ENCODE data around the gene ARID1B. TPM values are rescaled to one million over a fixed set of nuclear protein-coding genes. Genes with fewer than 3 reads are reported as not detected.

The ARID1B gene
- total and polyA plus RNA-seq, 12 donors = 13.3 to 85.6 (median 50.9) TPM

DNA sequence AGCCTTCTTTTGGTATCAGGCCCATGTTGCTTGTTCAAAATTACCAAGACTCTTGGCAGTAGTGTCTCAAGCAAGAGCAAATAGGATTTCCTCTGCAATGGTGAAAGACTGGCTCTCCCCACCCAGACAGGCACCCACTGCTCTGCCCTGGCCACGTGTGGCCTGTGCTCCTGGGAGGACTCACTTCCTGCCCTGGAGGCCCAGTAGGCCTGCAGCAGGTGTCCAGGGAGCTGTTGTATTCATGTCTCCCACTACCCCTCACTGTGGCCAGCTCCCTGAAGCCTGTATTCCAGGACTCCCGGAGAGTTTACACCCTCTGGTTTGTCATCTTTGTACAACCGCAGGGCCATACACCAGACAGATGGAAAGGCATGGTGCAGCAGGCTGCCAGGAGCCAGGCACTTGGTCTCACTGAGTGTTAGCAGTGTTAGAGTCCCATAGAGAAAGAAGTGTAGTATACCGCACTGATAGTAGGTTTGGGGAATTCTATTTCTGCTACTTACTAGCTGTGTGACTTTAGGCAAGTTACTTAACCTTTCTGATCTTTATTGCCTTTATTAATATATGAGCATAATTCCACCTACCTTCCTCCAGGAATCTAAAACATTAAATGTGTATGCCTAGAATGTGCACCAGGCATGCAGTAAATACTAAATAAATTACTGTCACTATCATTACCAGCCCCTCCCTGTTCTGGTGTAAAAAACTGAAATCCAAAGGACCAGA, 386.4 kb downstream of the ARID1B start:
- no peak for DNase-seq
- Histone ChIP-seq H3K4me1 (replicated peaks in 1 of 2) (no peaks in the 10 kb centered on the region), H3K9me3 (replicated peaks in 1 of 3) (no peaks in the 10 kb centered on the region), H3K36me3 (replicated peaks in 1 of 2) (no peaks in the 10 kb centered on the region), H3K4me3 (no peak overlapping the region), H3K27ac (no peak overlapping the region), H3K27me3 (no peaks in the 10 kb centered on the region)
- intact Hi-C loops (cut with DNase I) = no loop called here
- WGBS, 4 donors = 85 to 100% (median 92%) methylated on average over 2 to 4 of the region's 4 CpGs
- TF ChIP-seq, protein P1, sequence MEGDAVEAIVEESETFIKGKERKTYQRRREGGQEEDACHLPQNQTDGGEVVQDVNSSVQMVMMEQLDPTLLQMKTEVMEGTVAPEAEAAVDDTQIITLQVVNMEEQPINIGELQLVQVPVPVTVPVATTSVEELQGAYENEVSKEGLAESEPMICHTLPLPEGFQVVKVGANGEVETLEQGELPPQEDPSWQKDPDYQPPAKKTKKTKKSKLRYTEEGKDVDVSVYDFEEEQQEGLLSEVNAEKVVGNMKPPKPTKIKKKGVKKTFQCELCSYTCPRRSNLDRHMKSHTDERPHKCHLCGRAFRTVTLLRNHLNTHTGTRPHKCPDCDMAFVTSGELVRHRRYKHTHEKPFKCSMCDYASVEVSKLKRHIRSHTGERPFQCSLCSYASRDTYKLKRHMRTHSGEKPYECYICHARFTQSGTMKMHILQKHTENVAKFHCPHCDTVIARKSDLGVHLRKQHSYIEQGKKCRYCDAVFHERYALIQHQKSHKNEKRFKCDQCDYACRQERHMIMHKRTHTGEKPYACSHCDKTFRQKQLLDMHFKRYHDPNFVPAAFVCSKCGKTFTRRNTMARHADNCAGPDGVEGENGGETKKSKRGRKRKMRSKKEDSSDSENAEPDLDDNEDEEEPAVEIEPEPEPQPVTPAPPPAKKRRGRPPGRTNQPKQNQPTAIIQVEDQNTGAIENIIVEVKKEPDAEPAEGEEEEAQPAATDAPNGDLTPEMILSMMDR (IDR thresholded peaks at IDR 0.05) = no peak
- no peak for TF ChIP-seq POLR2A (IDR thresholded peaks at IDR 0.05)

DNA sequence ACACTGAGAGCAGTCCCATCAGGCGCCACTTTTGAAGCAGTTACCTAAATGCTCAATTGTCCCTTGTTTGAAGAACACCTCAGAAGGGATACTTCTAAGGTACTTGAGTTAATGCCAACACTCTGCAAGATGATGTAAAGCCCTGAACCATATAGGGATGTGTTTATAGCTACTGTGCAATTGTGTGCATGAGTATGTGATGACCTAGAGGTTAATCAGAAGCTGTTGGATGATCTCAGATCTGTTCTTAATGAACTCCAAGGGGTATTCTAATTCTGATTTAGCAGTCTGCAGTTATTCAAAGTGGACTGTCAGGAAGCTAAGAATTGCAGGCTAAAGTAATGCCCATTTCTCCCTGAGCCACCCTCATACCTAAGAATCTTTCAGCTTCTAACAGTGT, 387.8 kb downstream of the ARID1B start:
- intact Hi-C loops (cut with DNase I) = no loop called here
- Histone ChIP-seq H3K36me3 (replicated peaks in 1 of 2) (no peaks in the 10 kb centered on the region), H3K4me3 (no peak overlapping the region), H3K4me1 (replicated peaks in 1 of 2) (no peaks in the 10 kb centered on the region), H3K27me3 (no peaks in the 10 kb centered on the region), H3K27ac (no peak overlapping the region), H3K9me3 (replicated peaks in 1 of 3) (no peaks in the 10 kb centered on the region)
- TF ChIP-seq, protein P1 (IDR thresholded peaks at IDR 0.05) = no peak
- no peak for TF ChIP-seq POLR2A (IDR thresholded peaks at IDR 0.05)
- DNase-seq = no peak
- WGBS, 4 donors = 91 to 100% (median 97%) methylated on average over 1 of the region's 1 CpG

DNA sequence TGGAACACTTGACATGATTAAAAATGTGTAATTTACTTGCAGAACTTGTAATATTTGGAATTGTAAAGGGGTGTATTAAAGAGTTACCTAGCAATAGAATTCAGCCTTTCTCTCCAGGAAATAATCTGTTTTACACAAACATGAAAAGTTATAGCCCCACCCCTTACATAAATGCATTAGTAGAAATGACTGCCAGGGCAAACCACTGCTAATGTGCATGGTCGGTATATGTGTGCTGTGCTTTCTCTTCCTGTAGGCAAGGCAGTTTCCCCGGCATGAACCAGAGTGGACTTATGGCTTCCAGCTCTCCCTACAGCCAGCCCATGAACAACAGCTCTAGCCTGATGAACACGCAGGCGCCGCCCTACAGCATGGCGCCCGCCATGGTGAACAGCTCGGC, 389.6 kb downstream of the ARID1B start:
- WGBS, 4 donors = 94 to 97% (median 95%) methylated on average over 8 of the region's 8 CpGs
- Histone ChIP-seq H3K9me3 (replicated peaks in 1 of 3) (no peaks in the 10 kb centered on the region), H3K36me3 (replicated peaks in 1 of 2) (no peaks in the 10 kb centered on the region), H3K4me1 (replicated peaks in 1 of 2) (peaks cover 0 to under 1% of the 10 kb centered on the region in 2 donors), H3K4me3 (no peak overlapping the region), H3K27me3 (no peaks in the 10 kb centered on the region), H3K27ac (no peak overlapping the region)
- TF ChIP-seq, protein P1 (IDR thresholded peaks at IDR 0.05) = no peak
- TF ChIP-seq POLR2A (IDR thresholded peaks at IDR 0.05) = no peak
- DNase-seq = no peak
- intact Hi-C loops (cut with DNase I) = no loop called here

GRCh38 chr6:157167837-157168236, 390.7 kb downstream of the ARID1B start:
- Histone ChIP-seq H3K4me1 (replicated peaks in 1 of 2) (peaks cover 0 to 11% of the 10 kb centered on the region in 2 donors), H3K4me3 (no peak overlapping the region), H3K27ac (no peak overlapping the region), H3K27me3 (no peaks in the 10 kb centered on the region), H3K36me3 (replicated peaks in 1 of 2) (no peaks in the 10 kb centered on the region), H3K9me3 (replicated peaks in 1 of 3) (no peaks in the 10 kb centered on the region)
- intact Hi-C loops (cut with DNase I) = no loop called here
- no peak for TF ChIP-seq POLR2A (IDR thresholded peaks at IDR 0.05)
- TF ChIP-seq, protein P1 (IDR thresholded peaks at IDR 0.05) = no peak
- 90 to 96% (median 93%) methylated on average over 12 of the region's 12 CpGs for WGBS, 4 donors
- DNase-seq = no peak

Measured in adrenal gland (tissue), 12 donors.